Fibroblast of upper back skin (primary cell): ENCODE data around the gene SHANK1.
"Not testable (repeated sequence)": the region's sequence is repeated elsewhere in the genome, so short reads cannot be mapped to it uniquely, and the experiment has no call there.

Source experiments
- DNase-seq: peaks from one replicate; pipeline ENCODE4 v3.0.0-alpha.2; 2013

The SHANK1 gene

GRCh38 chr19:50632151-50632835, 87.3 kb downstream of the SHANK1 start:
- no peak for DNase-seq

DNA sequence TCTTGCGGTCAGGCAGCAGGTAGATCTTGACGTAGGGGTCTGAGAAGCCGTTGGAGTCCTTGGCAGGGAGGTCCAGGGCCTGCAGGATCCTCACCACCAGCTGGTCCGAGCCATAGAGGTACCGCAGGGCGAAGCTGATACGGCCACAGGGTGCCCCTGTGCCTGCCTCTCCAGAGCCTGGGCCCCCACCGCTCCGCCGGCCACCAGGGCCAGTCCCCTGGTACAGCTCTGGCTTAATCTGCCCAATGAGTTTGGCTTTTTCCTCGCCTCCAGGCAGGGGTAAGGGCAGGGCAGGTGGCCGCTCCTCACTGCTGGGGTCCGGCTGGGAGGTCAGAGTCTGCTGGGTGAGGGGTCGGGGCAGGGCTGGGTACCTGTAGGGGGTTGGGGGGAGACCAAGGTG, 89.8 kb downstream of the SHANK1 start:
- no peak for DNase-seq

DNA sequence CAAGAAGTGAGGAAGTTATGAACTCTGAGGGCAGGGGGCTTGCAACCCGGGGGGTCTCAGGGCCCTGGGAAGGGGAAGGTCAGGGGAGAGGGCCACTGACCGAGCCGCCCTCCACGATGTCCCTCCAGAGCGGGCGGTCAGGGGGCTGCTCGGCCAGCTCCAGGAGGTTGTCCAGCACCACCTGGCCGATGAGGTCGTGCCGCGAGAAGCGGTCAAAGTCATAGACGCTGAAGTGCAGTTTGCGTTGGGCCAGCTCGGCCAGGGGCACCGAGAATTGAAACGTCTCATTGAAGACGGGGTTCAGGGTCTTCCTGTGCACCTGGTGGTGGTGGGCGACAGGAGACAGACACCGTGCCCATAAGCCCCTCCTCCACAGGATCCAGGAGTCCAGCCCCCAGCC, 90.4 kb downstream of the SHANK1 start:
- DNase-seq: no peak

DNA sequence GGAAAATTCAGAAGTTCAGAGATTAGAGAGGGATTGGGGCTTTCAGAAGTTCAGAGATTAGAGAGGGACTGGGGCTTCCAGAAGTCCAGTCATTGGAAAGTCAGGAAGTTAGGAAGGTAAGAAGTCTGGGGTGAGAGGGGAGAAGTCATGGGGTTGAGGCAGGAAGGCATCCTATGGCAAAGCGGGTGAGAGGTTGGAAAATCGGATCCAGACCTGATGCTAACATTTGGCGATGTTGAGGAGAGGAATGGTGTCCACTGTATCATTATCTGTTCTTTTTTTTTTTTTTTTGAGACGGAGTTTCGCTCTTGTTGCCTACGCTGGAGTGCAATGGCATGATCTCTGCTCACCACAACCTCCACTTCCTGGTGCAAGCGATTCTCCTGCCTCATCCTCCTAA, 91.1 kb downstream of the SHANK1 start:
- no peak for DNase-seq

GRCh38 chr19:50628146-50628545, 91.5 kb downstream of the SHANK1 start:
- no peak for DNase-seq

GRCh38 chr19:50626795-50627194, 92.8 kb downstream of the SHANK1 start:
- DNase-seq: no peak

DNA sequence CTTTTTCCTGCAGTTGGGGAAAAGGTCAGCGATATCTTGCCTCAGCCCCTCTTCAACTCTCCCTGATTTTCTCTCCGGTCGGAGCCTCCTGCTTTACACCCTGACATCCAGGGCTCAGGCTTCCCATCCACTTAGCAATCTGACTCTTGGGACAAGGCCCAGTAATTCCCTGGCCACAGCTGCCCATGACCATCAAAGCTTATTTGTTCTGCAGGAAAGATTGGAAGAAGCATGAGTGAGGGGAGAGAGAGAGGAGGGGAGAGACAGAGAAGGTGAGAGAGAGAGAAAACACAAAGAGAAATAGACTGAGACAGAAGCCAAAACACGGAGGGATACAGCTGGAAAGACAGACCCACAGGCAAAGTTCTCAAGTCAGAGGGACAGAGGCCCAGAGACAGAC, 93.6 kb downstream of the SHANK1 start:
- DNase-seq: no peak

GRCh38 chr19:50624949-50625600, 94.5 kb downstream of the SHANK1 start:
- DNase-seq: no peak

DNA sequence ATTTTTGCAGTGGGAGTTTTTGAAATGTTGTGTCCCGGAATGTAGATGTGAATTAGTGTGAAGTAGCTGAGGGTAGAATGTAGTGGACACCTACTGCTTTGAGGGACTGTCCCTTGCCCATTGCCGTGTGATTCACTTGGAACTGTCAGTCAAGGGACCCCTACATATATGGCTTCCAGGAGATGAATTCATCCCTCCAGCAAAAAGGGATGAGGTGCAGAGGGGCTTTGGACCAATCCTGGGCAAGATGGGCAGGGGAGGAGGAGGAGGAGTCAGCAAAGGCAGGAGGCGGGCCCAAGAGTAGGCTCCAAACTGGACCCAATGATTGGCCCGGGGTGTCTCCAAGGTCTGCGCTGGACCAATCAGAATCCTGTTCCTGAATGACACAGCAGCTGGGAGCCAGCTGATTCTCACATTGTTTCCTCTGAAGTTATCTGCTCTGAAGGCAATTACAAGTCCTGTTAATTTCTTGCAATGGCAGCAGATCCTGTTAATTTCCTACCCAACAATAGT, 99.2 kb downstream of the SHANK1 start:
- DNase-seq: not testable (repeated sequence)

DNA sequence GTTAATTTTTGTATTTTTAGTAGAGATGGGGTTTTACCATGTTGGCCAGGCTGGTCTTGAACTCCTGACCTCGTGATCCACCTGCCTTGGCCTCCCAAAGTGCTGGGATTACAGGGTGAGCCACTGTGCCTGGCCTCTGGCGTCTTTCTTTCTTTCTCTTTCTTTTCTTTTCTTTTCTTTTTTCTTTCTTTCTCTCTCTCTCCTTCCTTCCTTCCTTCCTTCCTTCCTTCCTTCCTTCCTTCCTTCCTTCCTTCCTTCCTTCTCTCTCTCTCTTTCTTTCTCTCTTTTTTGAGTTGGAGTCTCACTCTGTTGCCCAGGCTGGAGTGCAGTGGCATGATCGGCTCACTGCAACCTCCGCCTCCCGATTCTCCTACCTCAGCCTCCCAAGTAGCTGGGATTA, 100.4 kb downstream of the SHANK1 start:
- not testable (repeated sequence) for DNase-seq

GRCh38 chr19:50618379-50618778, 101.2 kb downstream of the SHANK1 start:
- DNase-seq: not testable (repeated sequence)

- not testable (repeated sequence) for DNase-seq
Observed at GRCh38 chr19:50612504-50613404, 106.8 kb downstream of the SHANK1 start.
